CD4-positive, alpha-beta T cell treated with Interleukin-17A for 1 hour (primary cell): Measurements from ENCODE around the gene UBR1.
"Not testable (repeated sequence)": the region's sequence is repeated elsewhere in the genome, so short reads cannot be mapped to it uniquely, and the experiment has no call there.

Experiments
- DNase-seq: peaks from one replicate; pipeline ENCODE4 v3.0.0-alpha.2; 2020

Gene UBR1

DNA sequence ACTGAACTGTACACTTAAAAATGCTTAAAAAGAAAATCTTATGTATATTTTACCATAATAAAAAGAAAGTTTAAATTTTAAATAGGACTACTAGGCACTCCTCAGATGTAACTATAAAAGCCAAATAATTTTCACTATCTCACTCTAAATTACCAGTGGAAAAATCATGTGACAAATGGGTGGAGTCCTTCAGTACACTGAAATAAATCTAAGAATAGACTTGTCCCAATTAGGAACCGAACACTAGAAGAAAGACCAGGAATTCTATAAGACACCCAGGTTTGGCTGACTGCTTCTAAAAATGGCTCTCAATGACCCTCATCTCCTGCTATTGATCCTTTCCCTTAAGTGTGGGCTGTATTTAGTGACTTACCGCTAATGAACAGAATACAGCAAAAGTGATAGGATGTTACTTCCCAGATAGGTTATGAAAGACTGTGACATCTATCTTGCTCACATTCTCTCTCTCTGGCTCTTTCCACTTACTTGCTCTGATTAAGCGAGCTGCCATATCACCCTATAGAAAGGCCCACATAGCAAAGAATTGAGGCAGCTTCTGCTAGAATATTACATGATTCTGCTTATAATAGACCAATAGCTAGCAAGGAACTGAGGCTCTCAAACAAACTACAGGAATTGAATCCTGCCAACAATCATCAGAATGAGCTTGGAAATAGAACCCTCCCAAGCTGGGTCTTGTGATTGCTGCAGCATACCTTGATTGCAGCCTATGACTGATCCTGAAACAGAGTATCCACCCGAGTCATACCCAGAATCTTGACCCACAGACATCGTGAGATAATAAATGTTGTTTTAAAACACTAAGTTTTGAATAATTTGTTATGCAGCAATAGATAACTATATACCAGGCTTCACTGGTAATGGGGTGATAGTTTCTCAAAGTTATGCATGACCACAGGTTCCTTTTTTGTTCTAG, 202.2 kb downstream of the UBR1 start:
- no peak for DNase-seq

DNA sequence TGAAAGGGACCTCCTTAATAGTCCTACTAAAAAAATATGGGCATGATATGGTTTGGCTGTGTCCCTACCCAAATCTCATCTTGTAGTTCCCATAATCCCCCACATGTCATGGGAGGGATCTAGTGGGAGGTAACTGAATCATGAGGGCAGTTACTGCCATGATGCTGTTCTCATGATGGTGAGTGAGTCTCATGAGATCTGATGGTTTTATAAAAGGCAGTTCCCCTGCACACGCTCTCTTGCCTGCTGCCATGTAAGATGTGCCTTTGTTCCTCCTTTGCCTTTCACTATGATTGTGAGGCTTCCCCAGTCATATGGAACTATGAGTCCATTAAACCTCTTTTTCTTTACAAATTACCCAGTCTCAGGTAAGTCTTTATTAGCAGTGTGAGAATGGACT, 211.9 kb downstream of the UBR1 start:
- DNase-seq, result not testable (repeated sequence)
